ENCODE data around the gene DOCK1.

DOCK1 gene

GRCh38 chr10:127414024-127414423, 508.8 kb downstream of the DOCK1 start:
- no peak for DNase-seq

GRCh38 chr10:127415116-127415515, 509.9 kb downstream of the DOCK1 start:
- no peak for DNase-seq

GRCh38 chr10:127415901-127416581, 510.8 kb downstream of the DOCK1 start:
- DNase-seq, result no peak

GRCh38 chr10:127417031-127417430, 511.8 kb downstream of the DOCK1 start:
- DNase-seq, result no peak

- DNase-seq, result no peak
Observed at GRCh38 chr10:127417686-127418401, 512.6 kb downstream of the DOCK1 start.

GRCh38 chr10:127418536-127419168, 513.4 kb downstream of the DOCK1 start:
- no peak for DNase-seq

GRCh38 chr10:127420138-127420684, 515.0 kb downstream of the DOCK1 start:
- no peak for DNase-seq

GRCh38 chr10:127423218-127423915, 518.1 kb downstream of the DOCK1 start:
- DNase-seq, result no peak

GRCh38 chr10:127424594-127425264, 519.5 kb downstream of the DOCK1 start:
- no peak for DNase-seq

- DNase-seq, result no peak
Observed at GRCh38 chr10:127426746-127427145, 521.5 kb downstream of the DOCK1 start.

GRCh38 chr10:127427926-127428325, 522.7 kb downstream of the DOCK1 start:
- no peak for DNase-seq

GRCh38 chr10:127428385-127428980, 523.3 kb downstream of the DOCK1 start:
- DNase-seq, result no peak

- DNase-seq, result no peak
Observed at GRCh38 chr10:127429601-127430312, 524.5 kb downstream of the DOCK1 start.

- no peak for DNase-seq
Observed at GRCh38 chr10:127431525-127431924, 526.3 kb downstream of the DOCK1 start.

- DNase-seq, result no peak
Observed at GRCh38 chr10:127434006-127434405, 528.8 kb downstream of the DOCK1 start.

GRCh38 chr10:127435246-127435645, 530.0 kb downstream of the DOCK1 start:
- DNase-seq, result no peak

- no peak for DNase-seq
Observed at GRCh38 chr10:127440371-127440770, 535.1 kb downstream of the DOCK1 start.

GRCh38 chr10:127441350-127442219, 536.4 kb downstream of the DOCK1 start:
- no peak for DNase-seq

- no peak for DNase-seq
Observed at GRCh38 chr10:127442220-127442525, 536.9 kb downstream of the DOCK1 start.

- no peak for DNase-seq
Observed at GRCh38 chr10:127444155-127444554, 538.9 kb downstream of the DOCK1 start.

GRCh38 chr10:127447197-127447596, 542.0 kb downstream of the DOCK1 start:
- no peak for DNase-seq

Measured in CD4-positive, alpha-beta T cell treated with Interleukin-4 for 1 hour (primary cell).